ENCODE results near the gene PDE6A.

Gene PDE6A

DNA sequence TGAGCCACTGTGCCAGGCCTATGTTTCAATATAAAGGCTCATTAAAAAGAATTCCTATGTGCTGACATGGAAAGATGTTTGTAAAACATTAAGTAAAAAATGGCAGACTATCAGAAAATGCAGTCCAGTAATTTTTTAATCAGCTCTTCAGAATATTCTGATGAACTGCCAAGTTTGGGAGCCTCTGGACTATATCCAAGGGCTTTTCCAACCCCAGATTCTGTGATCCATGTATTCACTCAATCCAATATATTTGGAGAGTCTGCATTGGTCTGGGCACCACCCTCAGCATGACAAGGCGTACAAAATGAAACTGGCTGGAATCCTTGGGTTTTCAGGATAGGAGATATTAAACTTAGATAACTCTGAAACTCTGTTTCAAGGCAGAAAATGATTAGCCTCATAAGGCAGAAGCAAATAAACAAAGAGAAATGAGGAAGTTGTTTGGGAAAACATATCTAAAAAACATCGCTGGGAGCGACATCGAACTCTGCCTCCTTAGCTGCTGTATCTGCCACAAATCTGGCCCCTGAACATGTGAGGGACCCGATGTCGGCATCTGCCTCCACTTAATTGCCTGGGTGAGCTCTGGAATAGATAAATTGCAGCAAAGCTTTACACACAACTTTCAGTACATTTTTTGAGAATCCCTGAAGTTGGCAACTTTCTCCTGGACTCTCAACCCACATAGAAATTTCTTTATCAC, 14.4 kb downstream of the PDE6A start:
- H3K4me3 ChIP-seq (ENCODE audit: low read depth, low read length): no peak overlapping the region
- POLR2A ChIA-PET: no interaction called here
- no peak overlapping the region for H3K27ac ChIP-seq (ENCODE audit: extremely low read depth, low read depth, low read length)
- H3K36me3 ChIP-seq (ENCODE audit: control insufficient read depth in 2 of 2, insufficient read depth in 1 of 2, low read length in 2 of 2): no peaks in the 10 kb centered on the region
- H3K4me1 ChIP-seq (ENCODE audit: control insufficient read depth, insufficient read depth, low read length): no peaks in the 10 kb centered on the region
- CTCF ChIA-PET: interaction anchor here (0.6 to 1.5 kb wide), 2 partner anchors 101 to 257 kb away, joined by 4 to 7 read pairs; no protein-coding TSS in a partner anchor
- H3K9me3 ChIP-seq (ENCODE audit: control insufficient read depth, insufficient read depth, low read depth, low read length): no peaks in the 10 kb centered on the region
- 0 out of 2 replicates have a peak, but pooled peaks have one; percentile 17 for TF ChIP-seq ZBTB17 (tag by site-specific recombination; IDR thresholded peaks at IDR 0.05)
- TF ChIP-seq, protein P1, sequence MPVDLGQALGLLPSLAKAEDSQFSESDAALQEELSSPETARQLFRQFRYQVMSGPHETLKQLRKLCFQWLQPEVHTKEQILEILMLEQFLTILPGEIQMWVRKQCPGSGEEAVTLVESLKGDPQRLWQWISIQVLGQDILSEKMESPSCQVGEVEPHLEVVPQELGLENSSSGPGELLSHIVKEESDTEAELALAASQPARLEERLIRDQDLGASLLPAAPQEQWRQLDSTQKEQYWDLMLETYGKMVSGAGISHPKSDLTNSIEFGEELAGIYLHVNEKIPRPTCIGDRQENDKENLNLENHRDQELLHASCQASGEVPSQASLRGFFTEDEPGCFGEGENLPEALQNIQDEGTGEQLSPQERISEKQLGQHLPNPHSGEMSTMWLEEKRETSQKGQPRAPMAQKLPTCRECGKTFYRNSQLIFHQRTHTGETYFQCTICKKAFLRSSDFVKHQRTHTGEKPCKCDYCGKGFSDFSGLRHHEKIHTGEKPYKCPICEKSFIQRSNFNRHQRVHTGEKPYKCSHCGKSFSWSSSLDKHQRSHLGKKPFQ (tag by site-specific recombination; IDR thresholded peaks at IDR 0.05): no peak

DNA sequence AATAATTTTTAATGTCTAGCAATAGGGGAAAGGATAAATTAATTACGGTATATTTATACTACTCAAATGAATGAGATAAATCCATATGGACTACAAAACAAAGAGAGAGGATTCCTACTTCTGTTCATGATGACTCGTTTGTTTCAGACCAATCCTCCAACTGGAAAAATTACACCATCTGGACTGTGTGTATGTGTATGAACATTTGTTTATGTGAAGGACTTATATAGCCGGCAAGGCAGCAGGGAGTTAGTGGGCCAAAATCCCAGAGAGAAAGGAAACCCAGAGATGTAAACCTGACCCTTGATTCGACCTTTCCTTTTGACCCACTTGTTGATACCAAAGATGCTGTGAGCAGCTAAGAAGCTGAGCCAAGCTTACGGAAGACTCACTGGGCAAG, 20.1 kb downstream of the PDE6A start:
- H3K9me3 ChIP-seq (ENCODE audit: control insufficient read depth, insufficient read depth, low read depth, low read length): no peaks in the 10 kb centered on the region
- H3K4me1 ChIP-seq (ENCODE audit: control insufficient read depth, insufficient read depth, low read length): no peaks in the 10 kb centered on the region
- no peaks in the 10 kb centered on the region for H3K36me3 ChIP-seq (ENCODE audit: control insufficient read depth in 2 of 2, insufficient read depth in 1 of 2, low read length in 2 of 2)
- no peak overlapping the region for H3K27ac ChIP-seq (ENCODE audit: extremely low read depth, low read depth, low read length)
- ChIA-PET POLR2A (no interaction called here), CTCF (interaction anchor here (0.9 to 2.1 kb wide), 3 partner anchors 34 to 82 kb away, joined by 3 to 8 read pairs (median 4); no protein-coding TSS in a partner anchor)
- H3K4me3 ChIP-seq (ENCODE audit: low read depth, low read length): no peak overlapping the region
- TF ChIP-seq, protein P2, sequence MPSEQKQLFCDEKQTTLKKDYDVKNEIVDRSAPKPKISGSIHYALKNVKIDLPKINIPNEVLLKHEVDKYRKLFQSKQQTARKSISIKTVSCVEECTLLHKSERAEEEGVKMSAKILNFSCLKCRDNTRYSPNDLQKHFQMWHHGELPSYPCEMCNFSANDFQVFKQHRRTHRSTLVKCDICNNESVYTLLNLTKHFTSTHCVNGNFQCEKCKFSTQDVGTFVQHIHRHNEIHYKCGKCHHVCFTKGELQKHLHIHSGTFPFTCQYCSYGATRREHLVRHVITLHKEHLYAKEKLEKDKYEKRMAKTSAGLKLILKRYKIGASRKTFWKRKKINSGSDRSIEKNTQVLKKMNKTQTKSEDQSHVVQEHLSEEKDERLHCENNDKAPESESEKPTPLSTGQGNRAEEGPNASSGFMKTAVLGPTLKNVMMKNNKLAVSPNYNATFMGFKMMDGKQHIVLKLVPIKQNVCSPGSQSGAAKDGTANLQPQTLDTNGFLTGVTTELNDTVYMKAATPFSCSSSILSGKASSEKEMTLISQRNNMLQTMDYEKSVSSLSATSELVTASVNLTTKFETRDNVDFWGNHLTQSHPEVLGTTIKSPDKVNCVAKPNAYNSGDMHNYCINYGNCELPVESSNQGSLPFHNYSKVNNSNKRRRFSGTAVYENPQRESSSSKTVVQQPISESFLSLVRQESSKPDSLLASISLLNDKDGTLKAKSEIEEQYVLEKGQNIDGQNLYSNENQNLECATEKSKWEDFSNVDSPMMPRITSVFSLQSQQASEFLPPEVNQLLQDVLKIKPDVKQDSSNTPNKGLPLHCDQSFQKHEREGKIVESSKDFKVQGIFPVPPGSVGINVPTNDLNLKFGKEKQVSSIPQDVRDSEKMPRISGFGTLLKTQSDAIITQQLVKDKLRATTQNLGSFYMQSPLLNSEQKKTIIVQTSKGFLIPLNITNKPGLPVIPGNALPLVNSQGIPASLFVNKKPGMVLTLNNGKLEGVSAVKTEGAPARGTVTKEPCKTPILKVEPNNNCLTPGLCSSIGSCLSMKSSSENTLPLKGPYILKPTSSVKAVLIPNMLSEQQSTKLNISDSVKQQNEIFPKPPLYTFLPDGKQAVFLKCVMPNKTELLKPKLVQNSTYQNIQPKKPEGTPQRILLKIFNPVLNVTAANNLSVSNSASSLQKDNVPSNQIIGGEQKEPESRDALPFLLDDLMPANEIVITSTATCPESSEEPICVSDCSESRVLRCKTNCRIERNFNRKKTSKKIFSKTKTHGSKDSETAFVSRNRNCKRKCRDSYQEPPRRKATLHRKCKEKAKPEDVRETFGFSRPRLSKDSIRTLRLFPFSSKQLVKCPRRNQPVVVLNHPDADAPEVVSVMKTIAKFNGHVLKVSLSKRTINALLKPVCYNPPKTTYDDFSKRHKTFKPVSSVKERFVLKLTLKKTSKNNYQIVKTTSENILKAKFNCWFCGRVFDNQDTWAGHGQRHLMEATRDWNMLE (tag by site-specific recombination; conservative IDR thresholded peaks at IDR 0.05; ENCODE audit: low read depth): no peak
- peak; percentile 56; the same call in 1 of the 2 replicates for TF ChIP-seq SCRT2 (tag by site-specific recombination; IDR thresholded peaks at IDR 0.05)
- no peak for TF ChIP-seq ZNF670 (tag by site-specific recombination; IDR thresholded peaks at IDR 0.05; ENCODE audit: low read depth)
- no peak for TF ChIP-seq ZNF768 (tag by site-specific recombination; IDR thresholded peaks at IDR 0.05)

DNA sequence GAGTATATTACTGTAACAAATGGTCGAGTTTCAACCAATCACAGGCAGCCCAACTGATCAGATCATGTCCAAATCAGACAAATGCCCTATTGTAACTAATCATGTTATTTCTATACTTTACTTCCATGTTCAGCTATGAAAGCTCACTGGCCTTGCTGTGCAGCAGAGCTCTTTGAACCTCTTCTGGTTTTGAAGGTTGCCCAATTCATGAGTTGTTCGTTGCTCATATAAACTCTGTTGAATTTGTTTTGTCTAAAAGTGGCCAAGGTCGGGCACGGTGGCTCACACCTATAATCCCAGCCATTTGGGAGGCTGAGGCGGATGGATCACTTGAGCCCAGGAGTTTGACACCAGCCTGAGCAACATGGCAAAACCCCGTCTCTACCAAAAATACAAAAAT, 21.6 kb downstream of the PDE6A start:
- no peaks in the 10 kb centered on the region for H3K36me3 ChIP-seq (ENCODE audit: control insufficient read depth in 2 of 2, insufficient read depth in 1 of 2, low read length in 2 of 2)
- no peak overlapping the region for H3K27ac ChIP-seq (ENCODE audit: extremely low read depth, low read depth, low read length)
- no peak overlapping the region for H3K4me3 ChIP-seq (ENCODE audit: low read depth, low read length)
- H3K4me1 ChIP-seq (ENCODE audit: control insufficient read depth, insufficient read depth, low read length): no peaks in the 10 kb centered on the region
- no peaks in the 10 kb centered on the region for H3K9me3 ChIP-seq (ENCODE audit: control insufficient read depth, insufficient read depth, low read depth, low read length)
- CTCF ChIA-PET: interaction anchor here (1.2 to 2.1 kb wide), 3 partner anchors 17 to 85 kb away, joined by 3 to 8 read pairs (median 3); no protein-coding TSS in a partner anchor
- POLR2A ChIA-PET: no interaction called here
- TF ChIP-seq ZNF549 (tag by site-specific recombination; IDR thresholded peaks at IDR 0.05) (peak; percentile 89), ZNF214 (tag by site-specific recombination; IDR thresholded peaks at IDR 0.05; ENCODE audit: borderline replicate concordance) (no peak)

DNA sequence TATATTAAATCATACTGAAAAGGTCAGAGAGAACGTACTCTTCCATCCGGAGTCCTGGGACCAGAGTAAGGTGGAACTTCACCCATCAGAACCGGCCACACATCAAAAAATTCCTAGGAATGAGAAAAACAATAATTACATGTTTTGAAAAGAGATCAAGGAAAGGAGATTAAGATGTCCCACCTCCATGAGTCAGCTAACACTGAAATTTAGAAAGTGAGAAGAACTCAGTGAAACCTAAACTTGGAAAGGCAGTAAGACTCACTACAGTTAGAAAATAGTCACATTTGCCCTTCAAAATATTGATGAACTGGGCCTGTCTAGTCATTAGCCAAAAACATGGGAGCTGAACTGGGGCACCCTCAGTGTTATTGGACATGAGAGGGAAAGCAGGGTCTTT, 23.0 kb downstream of the PDE6A start:
- CTCF ChIA-PET: no interaction called here
- no peaks in the 10 kb centered on the region for H3K36me3 ChIP-seq (ENCODE audit: control insufficient read depth in 2 of 2, insufficient read depth in 1 of 2, low read length in 2 of 2)
- POLR2A ChIA-PET: no interaction called here
- H3K27ac ChIP-seq (ENCODE audit: extremely low read depth, low read depth, low read length): no peak overlapping the region
- no peak overlapping the region for H3K4me3 ChIP-seq (ENCODE audit: low read depth, low read length)
- no peaks in the 10 kb centered on the region for H3K9me3 ChIP-seq (ENCODE audit: control insufficient read depth, insufficient read depth, low read depth, low read length)
- no peaks in the 10 kb centered on the region for H3K4me1 ChIP-seq (ENCODE audit: control insufficient read depth, insufficient read depth, low read length)
- TF ChIP-seq ZNF157 (tag by site-specific recombination; IDR thresholded peaks at IDR 0.05): peak; percentile 44; the same call in 1 of the 2 replicates
- TF ChIP-seq, protein P3, sequence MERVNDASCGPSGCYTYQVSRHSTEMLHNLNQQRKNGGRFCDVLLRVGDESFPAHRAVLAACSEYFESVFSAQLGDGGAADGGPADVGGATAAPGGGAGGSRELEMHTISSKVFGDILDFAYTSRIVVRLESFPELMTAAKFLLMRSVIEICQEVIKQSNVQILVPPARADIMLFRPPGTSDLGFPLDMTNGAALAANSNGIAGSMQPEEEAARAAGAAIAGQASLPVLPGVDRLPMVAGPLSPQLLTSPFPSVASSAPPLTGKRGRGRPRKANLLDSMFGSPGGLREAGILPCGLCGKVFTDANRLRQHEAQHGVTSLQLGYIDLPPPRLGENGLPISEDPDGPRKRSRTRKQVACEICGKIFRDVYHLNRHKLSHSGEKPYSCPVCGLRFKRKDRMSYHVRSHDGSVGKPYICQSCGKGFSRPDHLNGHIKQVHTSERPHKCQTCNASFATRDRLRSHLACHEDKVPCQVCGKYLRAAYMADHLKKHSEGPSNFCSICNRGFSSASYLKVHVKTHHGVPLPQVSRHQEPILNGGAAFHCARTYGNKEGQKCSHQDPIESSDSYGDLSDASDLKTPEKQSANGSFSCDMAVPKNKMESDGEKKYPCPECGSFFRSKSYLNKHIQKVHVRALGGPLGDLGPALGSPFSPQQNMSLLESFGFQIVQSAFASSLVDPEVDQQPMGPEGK (tag by site-specific recombination; IDR thresholded peaks at IDR 0.05): no peak

Data from HEK293 (cell line).